Measurements from ENCODE around the gene CTCFL.

Gene CTCFL

DNA sequence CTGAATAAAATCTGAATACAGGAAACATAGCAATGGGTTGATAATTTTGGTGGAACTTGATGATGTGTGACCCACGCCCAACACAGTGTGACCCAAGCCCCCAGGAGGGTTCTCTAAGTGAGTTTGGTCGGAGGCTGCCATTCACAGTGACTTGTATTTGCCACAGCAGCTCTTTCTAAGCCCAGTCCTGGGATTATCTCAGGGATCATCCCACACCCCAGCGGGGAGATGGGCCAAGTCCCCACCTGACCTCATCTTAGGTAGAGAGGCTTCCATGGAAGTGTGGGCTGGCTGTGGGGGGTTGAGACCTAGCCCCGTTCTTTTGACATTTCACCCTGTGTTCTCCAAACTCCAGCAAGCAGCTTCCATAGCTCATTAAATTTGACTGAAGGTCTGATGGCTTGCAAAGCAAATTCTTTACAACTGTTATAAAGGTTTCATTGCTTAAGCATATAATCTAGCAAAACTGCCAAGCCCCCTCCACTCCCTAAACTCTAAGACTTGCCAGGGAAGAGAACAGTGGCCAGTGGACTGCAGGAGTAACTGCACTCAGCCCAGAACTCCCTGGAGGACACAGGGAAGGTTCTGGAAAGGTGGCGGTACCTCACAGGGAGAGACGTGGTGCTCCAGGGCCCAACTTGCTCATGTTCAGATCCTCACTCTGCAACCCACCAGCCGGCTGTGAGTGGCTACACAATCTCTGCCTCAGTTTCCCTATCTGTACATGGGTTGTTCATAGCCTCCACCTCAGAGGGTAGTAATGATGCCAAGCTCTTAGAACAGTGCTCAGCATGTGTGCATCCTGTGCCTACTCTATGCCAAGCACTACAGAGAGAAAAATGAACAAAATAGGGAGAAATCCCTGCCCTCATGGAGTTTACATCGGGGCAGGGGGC is 35.0 kb upstream of the CTCFL start:
- no peak for DNase-seq (ENCODE audit: low read depth, low spot score)

DNA sequence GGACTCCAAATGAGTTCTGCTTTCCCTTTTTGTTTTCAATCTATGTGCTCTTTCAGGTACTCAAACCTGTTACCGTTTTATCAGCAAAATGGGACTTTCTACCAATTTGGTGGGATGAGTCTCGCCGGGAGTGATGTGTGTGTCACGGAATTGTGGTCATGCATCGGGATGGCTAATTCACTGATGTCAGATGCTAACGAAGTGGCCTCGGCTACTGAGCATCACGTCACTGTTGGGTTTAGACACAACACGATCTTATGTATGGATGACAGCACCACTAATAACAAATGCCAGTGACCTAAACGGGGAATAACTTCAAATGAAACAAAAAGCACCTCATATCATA is 34.3 kb upstream of the CTCFL start:
- DNase-seq (ENCODE audit: low read depth, low spot score), result no peak

DNA sequence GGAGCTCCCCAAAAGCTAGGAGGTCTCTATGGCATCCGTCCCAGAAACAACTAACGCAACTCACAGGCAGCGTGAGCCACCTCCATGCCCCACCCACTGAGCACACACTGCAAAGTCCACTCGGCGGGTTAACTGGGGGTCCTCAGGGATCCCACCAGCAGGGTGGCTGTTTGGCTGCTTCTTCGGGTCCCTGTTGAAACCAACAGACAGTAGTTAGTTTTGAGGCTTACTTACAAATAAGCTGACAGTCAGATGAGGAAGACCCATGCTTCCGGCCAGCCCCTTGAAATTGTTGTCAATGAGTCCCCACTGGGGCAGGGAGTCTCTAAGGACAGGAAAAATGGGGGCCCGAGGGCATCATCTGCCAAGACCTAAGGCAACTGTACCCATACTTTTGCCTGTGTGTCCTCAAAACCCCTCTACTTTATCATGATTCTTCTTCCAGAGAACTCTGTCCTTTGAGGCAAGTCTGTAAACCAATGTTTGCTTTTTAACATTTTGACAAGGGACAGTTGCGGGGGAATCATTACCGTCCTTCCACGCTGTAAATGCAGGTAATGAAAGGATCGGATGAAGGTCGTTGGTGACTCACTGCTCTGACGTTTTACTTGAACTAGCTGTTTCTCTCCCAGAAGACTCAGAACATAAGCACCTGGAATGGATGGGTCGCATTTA is 33.8 kb upstream of the CTCFL start:
- DNase-seq (ENCODE audit: low read depth, low spot score), result no peak

DNA sequence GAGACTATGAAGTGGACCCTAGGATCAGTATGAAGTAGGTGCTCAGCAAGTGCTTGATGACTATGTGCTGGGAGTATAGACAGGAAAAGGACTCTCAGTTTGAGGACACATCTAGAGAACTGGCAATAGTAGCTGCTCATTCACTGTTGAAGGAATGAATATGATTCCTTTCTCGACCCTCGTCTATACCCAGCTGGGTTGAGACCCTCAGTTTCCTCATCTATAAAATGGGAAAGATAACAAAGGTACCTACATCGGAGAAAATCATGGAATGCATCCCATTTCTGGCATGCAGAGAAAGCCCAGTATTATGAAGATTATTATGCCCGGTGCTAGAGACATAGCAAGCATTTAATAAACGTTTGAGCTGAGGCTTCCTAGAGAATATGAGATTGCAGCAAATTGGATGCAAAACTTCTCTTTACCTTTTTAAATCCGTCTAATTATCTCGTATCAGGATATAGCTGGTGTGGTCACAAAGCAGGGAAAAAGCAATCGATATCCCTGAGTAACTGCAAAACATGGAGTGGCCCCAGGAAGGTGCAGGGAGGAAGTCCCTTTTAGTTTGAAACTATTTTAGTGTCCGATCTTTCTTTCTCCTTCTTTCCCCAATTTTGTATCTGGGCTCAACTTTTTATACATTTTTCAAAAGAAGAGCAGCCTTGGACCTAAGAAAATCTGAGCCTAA is 33.1 kb upstream of the CTCFL start:
- no peak for DNase-seq (ENCODE audit: low read depth, low spot score)

GRCh38 chr20:57556980-57557274 is 32.0 kb upstream of the CTCFL start:
- DNase-seq (ENCODE audit: low read depth, low spot score), result no peak

DNA sequence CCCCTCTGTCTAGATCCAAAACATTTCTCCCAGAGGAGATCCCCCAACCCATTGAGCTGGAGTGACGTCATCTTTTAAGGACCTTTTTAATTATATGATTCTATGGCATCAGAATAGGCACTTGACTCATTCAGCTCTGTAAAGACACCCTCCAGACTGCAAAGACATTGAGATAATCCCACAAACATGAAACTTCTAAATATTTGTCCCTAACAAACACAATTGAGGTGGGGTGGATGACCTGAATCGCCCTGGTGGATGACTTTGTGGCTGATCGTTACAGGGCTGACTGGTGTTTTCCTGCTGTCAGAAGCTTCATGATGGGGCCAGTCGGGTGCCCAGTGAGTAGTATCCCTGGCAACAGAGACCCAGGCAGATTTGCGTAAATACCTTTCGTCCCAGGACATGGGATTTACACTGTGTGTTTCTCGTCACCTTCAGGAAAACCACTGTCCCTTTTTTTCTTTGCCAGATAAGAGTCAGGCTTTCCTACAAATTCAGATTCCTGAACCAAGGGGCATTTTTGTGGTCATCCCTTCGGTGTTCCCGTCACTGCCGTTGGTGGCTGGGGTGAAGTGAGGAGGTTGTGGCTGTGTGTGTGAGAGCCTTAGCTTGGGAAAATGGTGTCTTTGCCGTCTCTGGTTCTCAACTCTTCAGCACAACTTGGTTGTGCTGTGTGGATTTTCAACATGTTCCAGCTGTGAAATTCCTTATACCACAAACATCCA is 30.7 kb upstream of the CTCFL start:
- no peak for DNase-seq (ENCODE audit: low read depth, low spot score)

- DNase-seq (ENCODE audit: low read depth, low spot score), result no peak
Observed at GRCh38 chr20:57553376-57554018, 28.6 kb upstream of the CTCFL start.

GRCh38 chr20:57552471-57552870 is 27.5 kb upstream of the CTCFL start:
- DNase-seq (ENCODE audit: low read depth, low spot score), result no peak

DNA sequence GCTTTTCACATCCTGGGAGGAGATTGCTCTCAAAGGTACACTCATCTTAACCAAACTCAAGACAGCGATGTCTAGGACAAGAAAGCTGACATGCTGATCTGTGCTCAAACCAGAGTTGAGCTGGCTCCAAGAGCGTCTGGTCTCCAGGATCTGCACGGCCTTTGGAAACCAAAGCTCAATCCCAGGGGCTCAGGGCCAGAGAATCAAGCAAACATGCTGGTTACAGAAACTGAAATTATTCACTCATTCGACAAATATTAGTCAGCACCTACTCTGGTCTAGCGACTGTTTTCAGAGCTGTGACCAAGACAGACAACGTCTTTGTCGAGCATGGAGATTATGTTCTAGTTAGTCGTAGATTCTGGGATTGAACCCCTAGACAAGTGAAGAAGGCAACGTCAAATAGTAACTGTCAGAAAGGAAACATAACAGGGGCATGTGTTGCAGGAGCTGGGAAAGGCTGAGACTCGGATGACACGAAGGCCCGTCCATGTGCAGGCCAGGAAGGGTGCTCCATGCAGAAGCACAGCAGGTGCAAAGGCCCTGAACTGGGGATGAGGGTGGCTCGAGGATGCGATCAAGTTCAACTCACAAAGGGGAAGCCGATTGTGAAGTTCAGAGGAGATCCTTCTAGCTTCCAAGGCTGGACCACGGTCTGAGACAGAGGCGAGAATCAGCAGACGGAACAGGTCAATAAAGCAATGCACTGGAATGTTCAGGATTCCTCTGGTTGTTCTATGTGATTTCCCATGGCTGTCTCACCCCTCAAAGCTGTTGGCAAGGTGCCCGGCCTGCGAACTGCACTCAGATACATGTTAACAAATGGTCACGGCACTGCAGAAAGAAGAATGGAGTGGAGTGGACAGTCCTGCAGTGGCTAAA is 23.5 kb upstream of the CTCFL start:
- no peak for DNase-seq (ENCODE audit: low read depth, low spot score)

DNA sequence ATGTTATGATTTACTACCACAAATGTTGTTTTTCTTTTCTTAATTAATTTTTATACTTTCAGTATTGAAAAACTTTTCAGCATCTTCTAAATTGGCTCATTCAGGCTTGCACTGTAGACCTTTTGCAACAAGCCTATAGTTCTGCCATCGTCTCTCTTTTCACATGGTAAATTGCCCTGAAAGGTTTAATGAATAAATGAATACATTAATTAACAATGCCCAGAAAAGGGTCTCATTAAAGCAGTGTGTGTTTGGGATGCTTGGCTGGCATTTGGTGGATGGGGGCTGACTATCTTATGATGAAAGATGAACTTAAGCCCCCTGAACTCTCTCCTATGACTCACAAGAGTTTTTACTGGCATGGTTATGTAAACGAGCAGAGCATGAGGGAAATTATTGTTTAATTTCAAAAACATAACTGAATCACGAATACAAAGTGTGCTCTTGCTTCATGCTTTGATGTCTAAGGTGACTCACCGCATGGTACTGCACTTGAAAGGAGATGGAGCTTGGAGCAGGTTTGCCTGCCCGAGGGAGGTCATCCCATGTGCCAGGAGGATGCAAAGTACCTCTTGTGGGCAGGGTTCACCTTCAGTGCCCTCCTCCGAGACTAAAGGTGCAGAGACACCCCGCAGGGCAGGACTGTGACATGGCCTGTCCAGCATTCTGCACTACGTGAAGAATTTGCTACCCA is 22.2 kb upstream of the CTCFL start:
- DNase-seq (ENCODE audit: low read depth, low spot score), result no peak

DNA sequence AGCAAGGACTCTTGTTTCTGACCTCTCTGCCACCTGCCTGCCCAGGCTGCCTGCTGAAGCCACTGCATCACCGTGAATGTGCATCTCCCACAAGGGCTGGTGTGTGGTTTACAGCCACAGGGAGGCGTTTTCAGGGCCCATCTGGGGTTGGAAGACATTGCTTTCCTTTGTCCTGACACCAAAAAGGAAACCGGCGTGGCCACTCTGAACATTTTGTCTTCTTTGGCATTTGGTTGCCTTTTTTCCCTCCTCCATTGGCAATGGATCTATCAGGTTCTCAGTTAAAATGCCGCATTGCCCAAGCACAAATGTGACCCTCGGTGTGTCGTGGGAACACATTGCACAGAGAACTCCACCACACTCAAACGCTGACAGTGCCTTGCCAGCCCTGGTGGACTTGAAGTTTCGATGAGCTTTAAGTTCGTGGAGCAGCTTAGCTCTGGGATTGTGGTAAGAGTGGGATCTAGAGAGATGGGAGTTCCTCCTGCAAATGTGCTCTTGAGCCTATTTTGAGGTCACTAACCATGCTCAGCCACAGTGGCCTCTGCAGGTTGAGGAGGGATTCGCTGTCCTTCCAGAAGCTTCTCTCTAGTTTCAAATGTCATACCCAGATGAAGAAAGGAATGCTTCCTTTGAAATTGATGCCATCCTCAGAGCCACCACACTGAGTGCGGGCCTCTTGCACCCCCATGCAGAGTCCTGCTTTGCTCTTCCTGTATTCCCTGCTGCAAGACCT is 21.2 kb upstream of the CTCFL start:
- DNase-seq (ENCODE audit: low read depth, low spot score), result no peak

GRCh38 chr20:57544838-57545564 is 20.1 kb upstream of the CTCFL start:
- DNase-seq (ENCODE audit: low read depth, low spot score), result no peak

- DNase-seq (ENCODE audit: low read depth, low spot score), result no peak
Observed at GRCh38 chr20:57543754-57544153, 18.8 kb upstream of the CTCFL start.

GRCh38 chr20:57540890-57541580 is 16.1 kb upstream of the CTCFL start:
- no peak for DNase-seq (ENCODE audit: low read depth, low spot score)

DNA sequence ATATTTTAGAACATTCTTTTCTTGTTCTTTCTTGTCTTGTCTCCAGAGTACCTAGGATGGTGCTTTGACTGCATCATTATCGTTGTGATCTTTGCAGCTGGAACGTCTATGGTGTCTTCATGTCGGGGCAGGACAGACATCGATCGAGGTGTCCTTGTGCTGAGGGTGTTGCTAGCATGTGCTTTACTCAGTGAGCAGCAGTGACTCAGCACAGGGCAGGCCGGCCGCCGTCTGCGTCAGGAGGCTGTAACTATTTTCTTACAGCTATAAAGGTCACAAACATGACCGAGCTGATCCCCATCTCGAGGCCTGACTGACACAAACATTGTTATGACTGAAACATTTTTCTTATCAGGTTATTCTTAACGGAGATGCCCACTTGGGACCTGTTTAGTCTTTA is 14.9 kb upstream of the CTCFL start:
- no peak for DNase-seq (ENCODE audit: low read depth, low spot score)

- DNase-seq (ENCODE audit: low read depth, low spot score), result no peak
Observed at GRCh38 chr20:57537822-57538221, 12.9 kb upstream of the CTCFL start.

- no peak for DNase-seq (ENCODE audit: low read depth, low spot score)
Observed at GRCh38 chr20:57536771-57537724, 12.1 kb upstream of the CTCFL start.
